Epidermal melanocyte (primary cell): ENCODE results near the gene GALNS.
"Not testable (repeated sequence)": the region's sequence is repeated elsewhere in the genome, so short reads cannot be mapped to it uniquely, and the experiment has no call there.

ENCODE experiments used
- DNase-seq: peaks from one replicate; pipeline ENCODE4 v3.0.0; 2011; ENCODE audit warnings: low spot score; ENCODE audit not compliant: insufficient read length

GALNS gene

DNA sequence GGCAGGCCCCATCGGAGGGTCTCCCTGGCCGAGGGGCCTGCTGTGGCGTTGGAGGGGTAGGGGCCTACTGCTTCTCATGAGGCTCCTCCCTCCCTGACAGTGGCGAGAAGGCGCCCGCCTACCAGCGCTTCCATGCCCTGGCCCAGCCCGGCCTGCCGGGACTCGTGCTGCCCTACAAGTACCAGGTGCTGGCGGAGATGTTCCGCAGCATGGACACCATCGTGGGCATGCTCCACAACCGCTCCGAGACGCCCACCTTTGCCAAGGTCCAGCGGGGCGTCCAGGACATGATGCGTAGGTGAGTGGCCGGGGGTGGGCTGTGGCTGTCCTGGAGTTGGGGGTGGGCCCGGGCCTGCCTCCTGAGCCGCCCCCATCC lies 51.4 kb downstream of the GALNS start:
- no peak for DNase-seq

DNA sequence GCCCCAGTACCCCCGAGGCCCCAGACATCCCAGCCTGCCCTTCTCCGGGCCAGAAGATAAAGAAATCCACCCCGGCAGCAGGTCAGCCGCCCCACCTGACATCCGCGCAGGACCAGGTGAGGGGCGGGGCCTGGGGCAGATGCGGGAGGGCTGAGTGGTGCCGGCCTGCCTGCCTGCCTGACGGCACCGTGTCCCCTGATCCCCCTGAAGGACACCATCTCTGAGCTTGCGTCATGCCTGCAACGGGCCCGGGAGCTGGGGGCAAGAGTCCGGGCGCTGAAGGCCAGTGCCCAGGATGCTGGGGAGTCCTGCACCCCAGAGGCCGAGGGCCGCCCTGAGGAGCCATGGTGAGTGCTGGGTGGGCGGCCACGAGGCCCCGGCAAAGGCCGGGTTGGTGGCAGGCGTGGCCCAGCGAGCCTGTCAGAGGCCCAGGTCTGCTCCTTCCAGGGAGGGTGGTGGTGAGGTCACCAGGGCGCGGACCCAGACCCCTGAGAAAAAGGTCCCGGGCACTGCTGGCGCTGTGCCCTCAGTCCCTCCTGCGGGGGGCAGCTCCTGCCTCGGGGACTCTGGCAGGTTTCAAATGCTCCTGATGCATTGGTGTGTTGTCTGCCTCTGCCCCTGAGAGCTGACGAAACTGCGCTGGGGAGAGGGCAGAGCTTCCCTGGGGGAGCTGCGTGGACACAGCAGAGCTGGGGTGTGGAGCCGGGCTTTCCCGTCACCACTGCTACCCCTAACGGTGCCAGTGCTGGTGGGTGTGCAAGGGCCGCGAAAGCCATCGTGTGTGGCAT lies 52.0 kb downstream of the GALNS start:
- no peak for DNase-seq

- DNase-seq, result no peak
These were observed 52.6 kb downstream of the GALNS start for GRCh38 chr16:88804173-88804551.

- peak; percentile 100 for DNase-seq
These were observed 53.3 kb downstream of the GALNS start, which contains the start of gene CDT1 for GRCh38 chr16:88803264-88803987. CDT1 (plus strand) TSS chr16:88803789; CDS start chr16:88803832, 43 bp downstream.

- no peak for DNase-seq
These were observed 56.5 kb downstream of the GALNS start for GRCh38 chr16:88800277-88800592.

DNA sequence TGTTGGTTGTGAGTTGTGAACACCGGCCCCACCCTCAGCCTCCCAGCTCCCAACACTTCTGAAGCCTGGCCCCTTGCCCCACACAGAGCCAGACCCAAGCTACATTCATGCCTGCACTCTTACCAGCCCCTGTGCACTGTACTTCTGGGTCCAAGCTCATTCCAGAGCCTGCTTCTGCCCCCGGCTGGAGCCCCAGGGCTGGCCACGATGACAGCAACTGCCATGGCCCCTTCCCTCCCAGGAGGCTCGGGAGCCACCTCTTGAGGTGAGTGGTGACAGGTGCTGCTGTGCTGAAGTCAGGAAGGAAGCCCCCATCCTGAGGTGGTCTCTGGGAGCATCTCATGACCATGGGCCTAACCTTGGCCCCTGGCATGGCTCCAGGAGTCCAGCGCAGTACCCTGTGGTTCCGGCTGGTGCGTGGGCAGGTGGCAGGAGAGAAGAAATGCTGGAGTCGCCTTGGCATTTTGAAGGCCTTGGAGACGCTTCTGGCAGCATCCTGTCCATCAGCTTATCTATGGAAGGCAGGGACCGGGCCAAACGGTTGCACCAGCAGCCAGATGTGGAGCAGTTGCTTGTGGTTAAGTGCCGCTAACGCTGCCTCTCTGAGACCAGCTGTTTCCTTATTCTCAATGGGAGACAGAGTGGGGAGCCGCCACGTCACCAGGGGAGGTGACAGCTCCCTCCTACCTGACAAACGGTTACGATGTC lies 57.0 kb downstream of the GALNS start:
- no peak for DNase-seq

- no peak for DNase-seq
These were observed 57.8 kb downstream of the GALNS start for GRCh38 chr16:88798772-88799455.

- DNase-seq, result no peak
These were observed 58.7 kb downstream of the GALNS start for GRCh38 chr16:88798073-88798472.

DNA sequence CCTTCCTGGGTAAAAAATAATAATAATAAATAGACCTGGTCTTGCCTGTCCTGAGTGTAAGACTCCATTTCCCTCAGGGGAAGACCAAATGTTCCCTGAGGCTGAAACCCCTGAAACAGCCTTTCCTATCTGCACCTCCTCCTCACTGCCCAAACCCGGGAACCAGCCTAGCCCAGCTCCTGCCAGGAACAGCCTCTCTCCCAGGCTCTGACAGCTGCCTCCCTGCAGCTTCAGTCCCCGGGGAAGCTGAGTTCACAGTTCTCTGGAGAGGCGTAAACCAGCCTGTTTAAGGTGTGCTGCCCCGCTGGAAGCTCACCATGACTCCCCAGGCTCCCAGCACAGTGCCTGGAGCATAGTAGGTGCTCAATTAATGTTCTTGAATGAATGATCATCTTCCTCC lies 60.5 kb downstream of the GALNS start:
- no peak for DNase-seq

DNA sequence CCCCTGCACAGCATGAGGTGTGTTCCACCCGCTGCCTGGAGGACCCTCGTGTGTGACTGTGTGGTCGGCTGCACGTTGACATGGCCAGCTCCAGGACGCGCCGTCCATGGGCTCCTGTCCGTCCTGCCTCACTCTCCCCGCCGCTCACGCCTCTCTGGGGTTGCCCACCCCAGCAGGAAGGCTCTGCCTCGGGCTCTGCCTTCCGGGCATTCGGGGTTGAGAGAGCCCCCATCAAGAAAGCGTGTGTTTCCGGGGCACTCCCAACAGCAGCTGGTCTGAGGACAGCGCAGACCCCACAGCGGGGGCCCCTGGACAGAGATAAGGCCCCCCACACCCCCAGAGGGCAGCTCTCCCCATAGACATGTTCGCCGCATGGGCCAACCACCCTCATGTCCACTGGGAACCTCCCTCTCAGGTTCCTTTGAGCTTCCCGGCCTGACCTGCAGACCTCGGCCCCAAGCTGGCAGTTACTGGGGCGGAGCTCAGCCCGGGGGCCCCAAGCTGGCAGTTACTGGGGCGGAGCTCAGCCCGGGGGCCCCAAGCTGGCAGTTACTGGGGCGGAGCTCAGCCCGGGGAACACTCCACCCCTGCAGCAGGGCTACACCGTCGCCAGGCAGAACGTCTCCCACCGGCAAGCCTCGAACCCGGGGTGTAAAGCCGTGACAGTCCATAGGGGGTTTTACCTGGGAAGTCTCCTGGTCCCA lies 63.3 kb downstream of the GALNS start:
- no peak for DNase-seq

- DNase-seq, result no peak
These were observed 64.0 kb downstream of the GALNS start for GRCh38 chr16:88792668-88793250.

GRCh38 chr16:88792078-88792550 lies 64.6 kb downstream of the GALNS start:
- DNase-seq, result no peak

GRCh38 chr16:88790312-88791211 lies 66.2 kb downstream of the GALNS start:
- no peak for DNase-seq

DNA sequence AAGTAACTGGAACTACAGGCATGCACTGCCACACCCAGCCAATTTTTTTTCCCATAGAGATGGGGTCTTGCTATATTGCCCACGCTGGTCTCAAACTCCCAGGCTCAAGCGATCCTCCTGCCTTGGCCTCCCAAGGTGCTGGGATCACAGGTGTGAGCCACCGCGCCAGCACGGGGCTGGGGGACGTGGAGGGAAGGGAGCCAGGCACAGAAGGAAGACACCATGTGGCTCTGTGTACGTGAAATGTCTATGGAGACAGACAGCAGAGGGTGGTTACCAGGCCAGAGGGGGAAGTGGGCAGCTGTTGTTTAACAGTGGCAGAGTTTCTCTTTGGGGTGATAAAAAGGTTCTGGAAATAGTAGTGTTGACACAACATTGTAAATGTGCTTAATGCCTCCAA lies 67.2 kb downstream of the GALNS start:
- DNase-seq, result no peak

DNA sequence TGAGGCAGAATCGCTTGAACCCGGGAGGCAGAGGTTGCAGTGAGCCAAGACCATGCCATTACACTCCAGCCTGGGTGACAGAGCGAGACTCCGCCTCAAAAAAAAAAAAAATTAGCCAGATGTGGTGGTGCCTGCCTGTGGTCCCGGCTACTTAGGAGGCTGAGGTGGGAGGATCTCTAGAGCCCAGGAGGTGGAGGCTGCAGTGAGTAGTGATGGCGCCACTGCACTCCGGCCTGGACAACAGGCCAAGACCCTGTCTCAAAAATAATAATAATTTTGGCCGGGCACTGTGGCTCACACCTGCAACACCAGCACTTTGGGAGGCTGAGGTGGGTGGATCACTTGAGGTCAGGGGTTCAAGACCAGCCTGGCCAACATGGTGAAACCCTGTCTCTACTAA lies 68.0 kb downstream of the GALNS start:
- not testable (repeated sequence) for DNase-seq

- DNase-seq, result no peak
These were observed 69.0 kb downstream of the GALNS start for GRCh38 chr16:88787579-88788314.

DNA sequence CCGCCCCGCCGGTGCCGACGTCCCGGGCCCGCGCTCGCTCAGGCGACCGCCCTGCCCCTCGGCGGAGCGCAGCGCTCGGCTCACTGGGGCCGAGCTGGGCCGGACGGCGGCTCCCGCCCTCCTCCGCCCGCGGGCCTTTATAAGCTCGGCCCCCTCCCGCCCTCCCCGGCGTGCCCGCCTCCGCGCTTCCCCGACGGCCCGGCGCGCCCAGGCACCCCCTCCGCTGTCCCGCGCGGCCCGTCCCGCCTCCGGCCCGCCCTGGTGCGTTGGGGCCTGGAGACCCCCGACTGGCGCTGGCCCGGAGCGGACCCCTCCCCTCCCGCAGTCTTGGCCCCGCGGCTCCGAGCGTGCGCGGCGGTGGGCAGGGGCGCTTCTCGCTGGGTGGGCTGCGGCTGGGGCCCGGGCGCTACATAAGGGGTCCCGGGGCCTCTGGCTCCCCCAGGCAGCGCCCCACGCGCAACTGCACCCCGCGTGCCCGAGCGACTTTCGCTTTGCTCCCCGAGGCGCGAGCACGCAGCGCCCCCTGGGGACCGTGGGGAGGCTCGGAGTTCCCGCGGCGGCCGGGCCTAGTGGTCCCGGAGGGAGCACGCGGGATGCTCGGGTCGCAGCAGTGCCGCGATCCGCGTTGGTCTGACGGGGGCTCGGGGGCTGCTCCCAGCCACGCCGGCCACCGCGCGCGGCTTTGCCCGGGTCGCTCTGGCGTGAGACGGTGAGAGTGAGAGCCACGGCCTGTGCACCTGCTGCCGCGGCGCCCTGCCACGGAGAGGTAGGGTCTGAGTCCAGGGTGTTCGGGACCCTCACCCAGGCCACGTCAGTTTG lies 71.4 kb downstream of the GALNS start, which contains the start of gene PIEZO1:
TSS of gene PIEZO1 (minus strand) at position 115 of the 819 bp plus-strand sequence. CDS start 256 bp downstream, outside the sequence.
- DNase-seq, result no peak

GRCh38 chr16:88784856-88785105 lies 72.0 kb downstream of the GALNS start:
- no peak for DNase-seq
